ENCODE results near the gene TEX54. TPM values are rescaled to one million over a fixed set of nuclear protein-coding genes. Genes with fewer than 3 reads are reported as not detected.

The TEX54 gene
- total RNA-seq, 1 experiment from 2014 or later, result not detected

- Mint-ChIP-seq H3K4me3 (ENCODE audit: unreplicated experiment) (peak overlapping the region; percentile 94), H3K9me3 (ENCODE audit: unreplicated experiment) (no peaks in the 10 kb centered on the region), H3K27me3 (ENCODE audit: insufficient read depth, unreplicated experiment) (no peaks in the 10 kb centered on the region), H3K36me3 (ENCODE audit: insufficient read depth, unreplicated experiment) (peaks cover 37% of the 10 kb centered on the region), H3K4me1 (ENCODE audit: insufficient read depth, unreplicated experiment) (peaks cover 30% of the 10 kb centered on the region), H3K27ac (ENCODE audit: low read depth, unreplicated experiment) (peak overlapping the region; percentile 64)
- ChIA-PET POLR2A (interaction anchor here (0.7 to 9.9 kb wide), 14 partner anchors 15 to 284 kb away, joined by 3 to 344 read pairs (median 10); partner anchors contain the start of genes C11orf98, CSKMT, EEF1G and HNRNPUL2), CTCF (interaction anchor here (0.6 to 1.6 kb wide), 8 partner anchors 15 to 1190 kb away, joined by 3 to 9 read pairs (median 3); partner anchors contain the start of gene TMEM179B)
- TF ChIP-seq CTCF (IDR thresholded peaks at IDR 0.05; ENCODE audit: unreplicated experiment), result no peak
- no TSS peak for BruUV-seq (replicated peaks)
- no peak for DNase-seq (ENCODE audit: unreplicated experiment)
- intact Hi-C loops (cut with micrococcal nuclease), result no loop called here
Measured at GRCh38 chr11:62858201-62858600, 25.6 kb upstream of the TEX54 start.

GRCh38 chr11:62857541-62857982 is 24.9 kb upstream of the TEX54 start:
- no peak for TF ChIP-seq CTCF (IDR thresholded peaks at IDR 0.05; ENCODE audit: unreplicated experiment)
- H3K27ac Mint-ChIP-seq (ENCODE audit: low read depth, unreplicated experiment), result peak overlapping the region; percentile 64
- H3K4me3 Mint-ChIP-seq (ENCODE audit: unreplicated experiment), result peak overlapping the region; percentile 94
- peaks cover 43% of the 10 kb centered on the region for H3K36me3 Mint-ChIP-seq (ENCODE audit: insufficient read depth, unreplicated experiment)
- H3K4me1 Mint-ChIP-seq (ENCODE audit: insufficient read depth, unreplicated experiment), result peaks cover 28% of the 10 kb centered on the region
- H3K9me3 Mint-ChIP-seq (ENCODE audit: unreplicated experiment), result no peaks in the 10 kb centered on the region
- H3K27me3 Mint-ChIP-seq (ENCODE audit: insufficient read depth, unreplicated experiment), result no peaks in the 10 kb centered on the region
- POLR2A ChIA-PET, result interaction anchor here (0.6 to 9.9 kb wide), 17 partner anchors 15 to 284 kb away, joined by 3 to 344 read pairs (median 7); partner anchors contain the start of genes C11orf98, CSKMT, EEF1G and HNRNPUL2
- intact Hi-C loops (cut with micrococcal nuclease), result loop anchor here (2.0 kb wide), 1 partner anchor 23 kb away; the partner anchor contains the start of gene SLC3A2
- BruUV-seq (replicated peaks), result no TSS peak
- DNase-seq (ENCODE audit: unreplicated experiment), result no peak
- CTCF ChIA-PET, result interaction anchor here (0.6 to 1.6 kb wide), 10 partner anchors 15 to 1189 kb away, joined by 3 to 9 read pairs (median 3); partner anchors contain the start of gene TMEM179B

GRCh38 chr11:62856333-62856895 is 23.8 kb upstream of the TEX54 start:
- CTCF ChIA-PET, result interaction anchor here (0.7 to 4.2 kb wide), 8 partner anchors 8 to 70 kb away, joined by 3 to 31 read pairs (median 4); partner anchors contain the start of genes SLC3A2 and TMEM179B
- POLR2A ChIA-PET, result interaction anchor here (0.6 to 9.9 kb wide), 43 partner anchors 7 to 1373 kb away, joined by 3 to 344 read pairs (median 8); partner anchors contain the start of genes AHNAK, C11orf98, CSKMT and EEF1G
- H3K4me1 Mint-ChIP-seq (ENCODE audit: insufficient read depth, unreplicated experiment), result peaks cover 33% of the 10 kb centered on the region
- peak overlapping the region; percentile 64 for H3K27ac Mint-ChIP-seq (ENCODE audit: low read depth, unreplicated experiment)
- no peak for DNase-seq (ENCODE audit: unreplicated experiment)
- H3K4me3 Mint-ChIP-seq (ENCODE audit: unreplicated experiment), result peak overlapping the region; percentile 94
- no peaks in the 10 kb centered on the region for H3K27me3 Mint-ChIP-seq (ENCODE audit: insufficient read depth, unreplicated experiment)
- intact Hi-C loops (cut with micrococcal nuclease), result loop anchor here (1.0 to 2.0 kb wide), 2 partner anchors 15 to 24 kb away; partner anchors contain the start of gene SLC3A2
- no peak for TF ChIP-seq CTCF (IDR thresholded peaks at IDR 0.05; ENCODE audit: unreplicated experiment)
- peaks cover 55% of the 10 kb centered on the region for H3K36me3 Mint-ChIP-seq (ENCODE audit: insufficient read depth, unreplicated experiment)
- BruUV-seq (replicated peaks), result TSS peak; percentile 92
- H3K9me3 Mint-ChIP-seq (ENCODE audit: unreplicated experiment), result no peaks in the 10 kb centered on the region

Measured in MCF 10A (cell line).